Lower leg skin (tissue), 4 donors: ENCODE results near the gene ACSF3. TPM values are rescaled to one million over a fixed set of nuclear protein-coding genes. Genes with fewer than 3 reads are reported as not detected.
"Not testable (repeated sequence)": the region's sequence is repeated elsewhere in the genome, so short reads cannot be mapped to it uniquely, and the experiment has no call there.

Experiments
- DNase-seq, 2 donors: peaks; one replicate each; pipeline ENCODE4 v3.0.0-alpha.2; 2019; ENCODE audit warnings: low spot score in 2 of 2
- H3K4me3 ChIP-seq: fragments of 200-600 bp; sonication (generic); 2 replicates; pipeline ENCODE4 v1.5.1; 2017; ENCODE audit warnings: mild to moderate bottlenecking, low read depth; ENCODE audit not compliant: poor library complexity, severe bottlenecking
- CTCF ChIP-seq, 3 donors: fragments of 450-650 bp; IDR thresholded peaks; one replicate each; pipeline ENCODE4 v1.5.1; 2016; ENCODE audit warnings: antibody characterized with exemption in 3 of 3, mild to moderate bottlenecking in 3 of 3, moderate library complexity in 2 of 3
- POLR2A ChIP-seq, 2 donors: fragments of 450-650 bp; IDR thresholded peaks; one replicate each; pipeline ENCODE4 v1.6.1; 2016 to 2017; ENCODE audit warnings: antibody characterized with exemption in 2 of 2, mild to moderate bottlenecking in 1 of 2, moderate library complexity in 1 of 2
- WGBS, 2 donors: methylation state at CpG; one replicate each; pipeline ENCODE4 v1.1.5; 2018; 5-methylcytosine and 5-hydroxymethylcytosine counted together
- intact Hi-C: fragments of 100-400 bp; cut with DNase I; formaldehyde crosslinking; loops from one replicate; pipeline ENCODE4 v1.15.0; 2023; ENCODE audit warnings: low total_unique reads
- total RNA-seq, 4 donors: library from RNA; depleted of rRNA; stranded (reverse); fragments of >200 nt; gene quantifications; one replicate each; pipeline ENCODE4 v1.1.0, GENCODE V29; 2016

ACSF3 gene
- total RNA-seq, 4 donors from 2014 or later: 22.7 to 42.3 (median 34.4) TPM

GRCh38 chr16:89063768-89064320 lies 29.8 kb upstream of the ACSF3 start:
- 83 to 89% methylated on average over 16 of the region's 17 CpGs for WGBS, 2 donors
- intact Hi-C loops: no loop called here
- no peak for DNase-seq
- no peak overlapping the region for H3K4me3 ChIP-seq
- TF ChIP-seq CTCF (IDR thresholded peaks at IDR 0.05) (no peak), POLR2A (IDR thresholded peaks at IDR 0.05) (no peak)

GRCh38 chr16:89064606-89065457 lies 28.8 kb upstream of the ACSF3 start:
- intact Hi-C loops: no loop called here
- WGBS, 2 donors: 80 to 82% methylated on average over 24 to 29 of the region's 32 CpGs
- TF ChIP-seq CTCF (IDR thresholded peaks at IDR 0.05): no peak
- no peak for TF ChIP-seq POLR2A (IDR thresholded peaks at IDR 0.05)
- no peak for DNase-seq
- H3K4me3 ChIP-seq: no peak overlapping the region

- no peak overlapping the region for H3K4me3 ChIP-seq
- TF ChIP-seq CTCF (IDR thresholded peaks at IDR 0.05): no peak
- TF ChIP-seq POLR2A (IDR thresholded peaks at IDR 0.05): no peak
- DNase-seq: no peak
- intact Hi-C loops: no loop called here
- 83 to 93% methylated on average over 9 to 11 of the region's 11 CpGs for WGBS, 2 donors
Measured at GRCh38 chr16:89065458-89065822, 28.2 kb upstream of the ACSF3 start.

GRCh38 chr16:89066721-89067120 lies 26.9 kb upstream of the ACSF3 start:
- TF ChIP-seq CTCF (IDR thresholded peaks at IDR 0.05) (no peak), POLR2A (IDR thresholded peaks at IDR 0.05) (no peak)
- 61 to 75% methylated on average over 20 to 21 of the region's 21 CpGs for WGBS, 2 donors
- intact Hi-C loops: no loop called here

GRCh38 chr16:89067677-89068443 lies 25.8 kb upstream of the ACSF3 start:
- H3K4me3 ChIP-seq: no peak overlapping the region
- intact Hi-C loops: no loop called here
- DNase-seq: no peak
- TF ChIP-seq POLR2A (IDR thresholded peaks at IDR 0.05): no peak
- TF ChIP-seq CTCF (IDR thresholded peaks at IDR 0.05): no peak
- 40 to 43% methylated on average over 16 of the region's 16 CpGs for WGBS, 2 donors

More at GRCh38 chr16:89066721-89067120, 26.9 kb upstream of the ACSF3 start:
- DNase-seq: no peak
- no peak overlapping the region for H3K4me3 ChIP-seq

GRCh38 chr16:89068814-89069616 lies 24.6 kb upstream of the ACSF3 start:
- intact Hi-C loops, H3K4me3 ChIP-seq, DNase-seq: not testable (repeated sequence)
- WGBS, 2 donors: 93 to 97% methylated on average over 4 of the region's 4 CpGs
